GM10266 (cell line): ENCODE results near the gene SVBP.

Source experiments
- DNase-seq: peaks from one replicate; pipeline ENCODE4 v3.0.0; 2012; ENCODE audit errors: extremely low spot score
- TF ChIP-seq, protein P1 (sequence below): IDR thresholded peaks from 2 replicates; pipeline ENCODE4 v1.5.1; 2012; ENCODE audit warnings: mild to moderate bottlenecking, low read depth; ENCODE audit not compliant: control insufficient read depth, insufficient read depth; ENCODE audit errors: missing control alignments

Gene SVBP

DNA sequence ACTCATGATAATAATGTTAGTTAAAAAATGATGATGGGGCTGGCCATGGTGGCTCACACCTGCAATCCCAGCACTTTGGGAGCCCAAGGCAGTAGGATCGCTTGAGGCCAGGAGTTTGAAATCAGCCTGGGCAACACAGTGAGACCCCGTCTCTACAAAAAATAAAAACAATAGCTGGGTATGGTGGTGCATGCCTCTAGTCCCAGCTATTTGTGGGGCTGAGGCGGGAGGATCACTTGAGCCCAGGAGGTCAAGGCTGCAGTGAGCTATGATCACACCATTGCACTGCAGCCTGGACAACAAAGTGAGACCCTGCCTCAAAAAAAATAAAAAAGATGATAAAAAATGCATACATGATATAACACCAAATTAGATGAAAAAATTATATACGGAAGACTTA lies 55.6 kb downstream of the SVBP start:
- TF ChIP-seq, protein P1, sequence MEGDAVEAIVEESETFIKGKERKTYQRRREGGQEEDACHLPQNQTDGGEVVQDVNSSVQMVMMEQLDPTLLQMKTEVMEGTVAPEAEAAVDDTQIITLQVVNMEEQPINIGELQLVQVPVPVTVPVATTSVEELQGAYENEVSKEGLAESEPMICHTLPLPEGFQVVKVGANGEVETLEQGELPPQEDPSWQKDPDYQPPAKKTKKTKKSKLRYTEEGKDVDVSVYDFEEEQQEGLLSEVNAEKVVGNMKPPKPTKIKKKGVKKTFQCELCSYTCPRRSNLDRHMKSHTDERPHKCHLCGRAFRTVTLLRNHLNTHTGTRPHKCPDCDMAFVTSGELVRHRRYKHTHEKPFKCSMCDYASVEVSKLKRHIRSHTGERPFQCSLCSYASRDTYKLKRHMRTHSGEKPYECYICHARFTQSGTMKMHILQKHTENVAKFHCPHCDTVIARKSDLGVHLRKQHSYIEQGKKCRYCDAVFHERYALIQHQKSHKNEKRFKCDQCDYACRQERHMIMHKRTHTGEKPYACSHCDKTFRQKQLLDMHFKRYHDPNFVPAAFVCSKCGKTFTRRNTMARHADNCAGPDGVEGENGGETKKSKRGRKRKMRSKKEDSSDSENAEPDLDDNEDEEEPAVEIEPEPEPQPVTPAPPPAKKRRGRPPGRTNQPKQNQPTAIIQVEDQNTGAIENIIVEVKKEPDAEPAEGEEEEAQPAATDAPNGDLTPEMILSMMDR, result no peak
- no peak for DNase-seq

DNA sequence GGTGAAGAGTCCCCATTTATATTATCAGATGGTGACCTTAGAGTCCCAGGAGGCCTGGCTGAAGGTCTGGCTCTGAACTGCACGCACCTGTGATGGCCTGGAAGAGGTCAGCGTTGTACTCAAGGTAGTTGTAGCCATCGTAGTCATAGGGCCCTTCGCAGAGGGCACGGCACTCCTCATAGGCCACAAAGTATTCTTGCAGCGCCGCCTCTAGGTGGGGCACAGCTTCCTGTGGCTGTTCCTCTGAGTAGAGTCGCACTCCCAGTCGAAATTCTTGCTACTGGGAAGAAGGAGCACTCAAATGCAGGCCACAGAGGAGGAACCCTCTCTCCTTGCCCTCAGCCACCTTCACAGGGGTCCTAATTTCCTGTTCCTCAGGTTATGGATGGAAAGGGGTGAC lies 58.1 kb downstream of the SVBP start:
- TF ChIP-seq, protein P1, result no peak

DNA sequence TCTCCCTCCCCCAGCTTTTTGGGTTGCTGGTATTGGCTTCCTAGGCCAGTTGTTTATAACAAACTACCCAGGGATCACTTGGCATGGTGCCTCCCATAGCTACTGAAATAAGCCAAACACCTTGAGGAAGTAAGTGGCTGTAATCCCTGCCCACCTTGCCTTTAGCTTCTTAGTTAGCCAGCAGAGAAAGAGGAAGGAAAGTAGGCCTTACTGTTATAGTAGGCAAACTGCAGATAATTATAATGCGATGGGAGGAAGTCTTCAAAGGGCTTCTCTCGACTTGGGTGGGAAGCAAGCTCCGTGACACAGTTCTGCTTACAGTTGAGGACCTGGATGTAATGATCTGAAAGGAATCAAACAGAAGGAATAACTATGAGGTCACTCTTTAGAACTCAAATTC lies 58.6 kb downstream of the SVBP start:
- TF ChIP-seq, protein P1, result no peak
- DNase-seq, result no peak

More for the DNA sequence above, 58.1 kb downstream of the SVBP start:
- no peak for DNase-seq

DNA sequence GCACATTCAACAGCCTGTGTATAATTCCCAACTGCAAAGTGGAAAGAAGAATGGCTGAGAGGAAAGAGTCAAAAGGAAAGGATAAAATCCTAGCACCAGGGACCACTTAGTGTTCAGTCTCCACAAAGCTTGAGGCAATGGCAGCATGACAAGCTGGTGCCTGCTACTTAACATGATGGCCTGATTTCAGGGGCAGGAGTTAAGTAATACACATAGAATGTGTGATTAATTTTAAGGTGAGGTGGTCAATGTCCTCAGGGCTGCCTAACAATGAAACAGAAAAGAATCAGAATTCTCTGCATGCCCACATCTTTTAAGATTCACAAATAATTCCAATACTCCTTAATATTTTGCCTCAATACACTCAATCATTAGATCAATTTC lies 59.3 kb downstream of the SVBP start:
- TF ChIP-seq, protein P1, result no peak

More for the DNA sequence above, 59.3 kb downstream of the SVBP start:
- no peak for DNase-seq
